ENCODE data around the gene ABTB2.

Gene ABTB2

GRCh38 chr11:34269694-34270245 lies 88.0 kb downstream of the ABTB2 start:
- no peak for TF ChIP-seq CTCF (IDR thresholded peaks at IDR 0.05; ENCODE audit: extremely low read depth, missing control alignments)
- DNase-seq (ENCODE audit: low spot score) = no peak

GRCh38 chr11:34268906-34269430 lies 88.8 kb downstream of the ABTB2 start:
- DNase-seq (ENCODE audit: low spot score) = no peak
- no peak for TF ChIP-seq CTCF (IDR thresholded peaks at IDR 0.05; ENCODE audit: extremely low read depth, missing control alignments)

GRCh38 chr11:34267417-34267816 lies 90.4 kb downstream of the ABTB2 start:
- TF ChIP-seq CTCF (IDR thresholded peaks at IDR 0.05; ENCODE audit: extremely low read depth, missing control alignments) = no peak
- DNase-seq (ENCODE audit: low spot score) = no peak

- no peak for DNase-seq (ENCODE audit: low spot score)
Measured at GRCh38 chr11:34267013-34267412, 90.8 kb downstream of the ABTB2 start.

GRCh38 chr11:34266090-34266912 lies 91.5 kb downstream of the ABTB2 start:
- no peak for DNase-seq (ENCODE audit: low spot score)
- TF ChIP-seq CTCF (IDR thresholded peaks at IDR 0.05; ENCODE audit: extremely low read depth, missing control alignments) = no peak

More at GRCh38 chr11:34267013-34267412, 90.8 kb downstream of the ABTB2 start:
- no peak for TF ChIP-seq CTCF (IDR thresholded peaks at IDR 0.05; ENCODE audit: extremely low read depth, missing control alignments)

- DNase-seq (ENCODE audit: low spot score) = no peak
- no peak for TF ChIP-seq CTCF (IDR thresholded peaks at IDR 0.05; ENCODE audit: extremely low read depth, missing control alignments)
Measured at GRCh38 chr11:34264303-34265110, 93.3 kb downstream of the ABTB2 start.

All from GM20000 (cell line).